WTC11 (cell line): Measurements from ENCODE around the gene HSD17B3. TPM values are rescaled to one million over a fixed set of nuclear protein-coding genes. Genes with fewer than 3 reads are reported as not detected.
"Not testable (repeated sequence)": the region's sequence is repeated elsewhere in the genome, so short reads cannot be mapped to it uniquely, and the experiment has no call there.

Source experiments
- ATAC-seq: fragments of 200-7000 bp; cut with Tn5 transposase; 2 replicates; pipeline ENCODE4 v1.10.0; 2021; ENCODE audit warnings: mild to moderate bottlenecking, moderate library complexity
- CTCF ChIA-PET: fragments of 300-600 bp; sonication (Branson Sonifier 250); formaldehyde crosslinking; loops from one replicate; lab custom pipeline; 2021; ENCODE audit warnings: antibody characterized with exemption; lab: Charles Lee
- POLR2A ChIA-PET: fragments of 350-600 bp; sonication (Branson Sonifier 250); formaldehyde crosslinking; loops from one replicate; lab custom pipeline; 2021; ENCODE audit warnings: antibody characterized with exemption; lab: Charles Lee
- DNase-seq: peaks from one replicate; pipeline ENCODE4 v3.0.0; 2021; ENCODE audit warnings: low spot score
- H3K27ac Mint-ChIP-seq: 2 replicates; pipeline ENCODE4 v1.8.0; 2021; ENCODE audit warnings: mixed read lengths
- H3K27me3 Mint-ChIP-seq: 2 replicates; pipeline ENCODE4 v1.8.0; 2021; ENCODE audit warnings: low read depth, mild to moderate bottlenecking, moderate library complexity, mixed read lengths
- H3K36me3 Mint-ChIP-seq: 2 replicates; pipeline ENCODE4 v1.8.0; 2021; ENCODE audit warnings: mixed read lengths
- H3K4me1 Mint-ChIP-seq: 2 replicates; pipeline ENCODE4 v1.8.0; 2022; ENCODE audit warnings: mixed read lengths
- H3K4me3 Mint-ChIP-seq: 2 replicates; pipeline ENCODE4 v1.8.0; 2021; ENCODE audit warnings: mild to moderate bottlenecking, moderate library complexity, mixed read lengths
- H3K9me3 Mint-ChIP-seq: 2 replicates; pipeline ENCODE4 v1.8.0; 2021; ENCODE audit warnings: mixed read lengths
- ATF6 ChIP-seq: sonication (generic); formaldehyde crosslinking; IDR thresholded peaks from 2 replicates; pipeline ENCODE4 v1.8.1; 2023; ENCODE audit warnings: mild to moderate bottlenecking, missing genetic modification reagents
- E2F1 ChIP-seq: sonication (generic); formaldehyde crosslinking; IDR thresholded peaks from 2 replicates; pipeline ENCODE4 v1.8.0; 2022; ENCODE audit warnings: mild to moderate bottlenecking, missing genetic modification reagents
- E2F4 ChIP-seq: sonication (generic); formaldehyde crosslinking; IDR thresholded peaks from 2 replicates; pipeline ENCODE4 v1.8.1; 2022; ENCODE audit warnings: low read depth, mild to moderate bottlenecking, moderate library complexity, missing genetic modification reagents, borderline replicate concordance
- HMGXB4 ChIP-seq: sonication (generic); formaldehyde crosslinking; IDR thresholded peaks from 2 replicates; pipeline ENCODE4 v1.8.1; 2023; ENCODE audit warnings: mild to moderate bottlenecking, moderate library complexity, missing genetic modification reagents
- IRF1 ChIP-seq: sonication (generic); formaldehyde crosslinking; IDR thresholded peaks from 2 replicates; pipeline ENCODE4 v1.8.0; 2023; ENCODE audit warnings: missing genetic modification reagents
- MLX ChIP-seq: sonication (generic); formaldehyde crosslinking; IDR thresholded peaks from 2 replicates; pipeline ENCODE4 v1.8.1; 2023; ENCODE audit warnings: mild to moderate bottlenecking, missing genetic modification reagents, moderate library complexity
- NR1H2 ChIP-seq: sonication (generic); formaldehyde crosslinking; IDR thresholded peaks from 2 replicates; pipeline ENCODE4 v1.9.0; 2021; ENCODE audit warnings: mild to moderate bottlenecking, moderate library complexity, missing genetic modification reagents
- NR3C1 ChIP-seq: sonication (generic); formaldehyde crosslinking; conservative IDR thresholded peaks from 2 replicates; pipeline ENCODE4 v1.8.1; 2023; ENCODE audit warnings: low read depth, mild to moderate bottlenecking, missing genetic modification reagents
- RELA ChIP-seq: sonication (generic); formaldehyde crosslinking; IDR thresholded peaks from 2 replicates; pipeline ENCODE4 v1.8.1; 2022; ENCODE audit warnings: missing genetic modification reagents, mild to moderate bottlenecking, borderline replicate concordance
- RORB ChIP-seq: fragments of 250-450 bp; sonication (Bioruptor Pico); IDR thresholded peaks from 2 replicates; pipeline ENCODE4 v1.9.0; 2021; ENCODE audit warnings: mild to moderate bottlenecking
- SMAD4 ChIP-seq: sonication (generic); formaldehyde crosslinking; IDR thresholded peaks from 2 replicates; pipeline ENCODE4 v1.8.0; 2022; ENCODE audit warnings: mild to moderate bottlenecking, missing genetic modification reagents
- SOX15 ChIP-seq: fragments of 250-450 bp; sonication (Bioruptor Pico); IDR thresholded peaks from 2 replicates; pipeline ENCODE4 v1.9.0; 2021; ENCODE audit warnings: mild to moderate bottlenecking
- TCF7 ChIP-seq: sonication (generic); formaldehyde crosslinking; IDR thresholded peaks from 2 replicates; pipeline ENCODE4 v1.8.0; 2022; ENCODE audit warnings: mild to moderate bottlenecking, low read depth, missing genetic modification reagents, moderate library complexity
- TEAD1 ChIP-seq: sonication (generic); formaldehyde crosslinking; IDR thresholded peaks from 2 replicates; pipeline ENCODE4 v1.8.0; 2022; ENCODE audit warnings: mild to moderate bottlenecking, missing genetic modification reagents
- TEAD4 ChIP-seq: sonication (generic); formaldehyde crosslinking; IDR thresholded peaks from 2 replicates; pipeline ENCODE4 v1.8.0; 2022; ENCODE audit warnings: mild to moderate bottlenecking, missing genetic modification reagents
- ZBTB21 ChIP-seq: sonication (generic); formaldehyde crosslinking; IDR thresholded peaks from 2 replicates; pipeline ENCODE4 v1.8.1; 2023; ENCODE audit warnings: mild to moderate bottlenecking, missing genetic modification reagents, borderline replicate concordance
- ZBTB43 ChIP-seq: sonication (generic); formaldehyde crosslinking; IDR thresholded peaks from 2 replicates; pipeline ENCODE4 v1.8.1; 2023; ENCODE audit warnings: mild to moderate bottlenecking, missing genetic modification reagents
- ZNF121 ChIP-seq: sonication (generic); formaldehyde crosslinking; IDR thresholded peaks from 2 replicates; pipeline ENCODE4 v1.8.0; 2023; ENCODE audit warnings: missing genetic modification reagents
- ZNF138 ChIP-seq: sonication (generic); formaldehyde crosslinking; conservative IDR thresholded peaks from 2 replicates; pipeline ENCODE4 v1.8.1; 2022; ENCODE audit warnings: mild to moderate bottlenecking, moderate library complexity, missing genetic modification reagents
- ZNF219 ChIP-seq: sonication (generic); formaldehyde crosslinking; IDR thresholded peaks from 2 replicates; pipeline ENCODE4 v1.8.0; 2023; ENCODE audit warnings: missing genetic modification reagents, mild to moderate bottlenecking, borderline replicate concordance
- total RNA-seq: library from RNA; stranded (reverse); gene quantifications from 3 replicates; pipeline ENCODE4 v1.2.3, GENCODE V29; 2021

The HSD17B3 gene
- total RNA-seq, 1 experiment from 2014 or later: not detected

GRCh38 chr9:96323169-96323568 lies 21.2 kb upstream of the HSD17B3 start:
- TF ChIP-seq TEAD4 (no peak), MLX (CRISPR knock-in tag) (no peak), SMAD4 (CRISPR knock-in tag) (no peak), SOX15 (CRISPR knock-in tag) (no peak), ZBTB21 (CRISPR knock-in tag) (no peak), ATF6 (CRISPR knock-in tag) (no peak), TEAD1 (CRISPR knock-in tag) (no peak), E2F1 (CRISPR knock-in tag) (no peak), HMGXB4 (no peak), ZNF138 (CRISPR knock-in tag) (no peak), RORB (no peak), NR3C1 (CRISPR knock-in tag) (no peak), E2F4 (CRISPR knock-in tag) (no peak), IRF1 (CRISPR knock-in tag) (no peak), ZNF121 (CRISPR knock-in tag) (no peak), TCF7 (CRISPR knock-in tag) (no peak), ZBTB43 (no peak), RELA (no peak), NR1H2 (CRISPR knock-in tag) (no peak), ZNF219 (CRISPR knock-in tag) (no peak)
- TF ChIP-seq, all 79 proteins: peak for 0
- DNase-seq: no peak
- ATAC-seq: no peak

GRCh38 chr9:96322736-96323135 lies 20.8 kb upstream of the HSD17B3 start:
- CTCF ChIA-PET: interaction anchor here (0.7 to 0.8 kb wide), 3 partner anchors 22 to 86 kb away, joined by 3 to 5 read pairs (median 3); no protein-coding TSS in a partner anchor
- POLR2A ChIA-PET, H3K27me3 Mint-ChIP-seq, H3K27ac Mint-ChIP-seq, H3K36me3 Mint-ChIP-seq, H3K9me3 Mint-ChIP-seq, ATAC-seq, H3K4me3 Mint-ChIP-seq, DNase-seq: not testable (repeated sequence)
- peaks cover 15% of the 10 kb centered on the region for H3K4me1 Mint-ChIP-seq

More at GRCh38 chr9:96323169-96323568, 21.2 kb upstream of the HSD17B3 start:
- CTCF ChIA-PET: interaction anchor here (0.7 to 0.8 kb wide), 2 partner anchors 21 to 86 kb away, joined by 3 to 5 read pairs; no protein-coding TSS in a partner anchor
- peaks cover 15% of the 10 kb centered on the region for H3K4me1 Mint-ChIP-seq
- no peaks in the 10 kb centered on the region for H3K27me3 Mint-ChIP-seq
- H3K27ac Mint-ChIP-seq: no peak overlapping the region
- no peak overlapping the region for H3K4me3 Mint-ChIP-seq
- POLR2A ChIA-PET: no interaction called here
- no peaks in the 10 kb centered on the region for H3K9me3 Mint-ChIP-seq
- no peaks in the 10 kb centered on the region for H3K36me3 Mint-ChIP-seq
